ENCODE measurements around the gene S100A16.

- TF ChIP-seq CTCF (IDR thresholded peaks at IDR 0.05) (no peak), POLR2A (IDR thresholded peaks at IDR 0.05) (no peak)
Observed at GRCh38 chr1:153577138-153577537, 35.8 kb downstream of the S100A16 start.
